Chondrocyte (in vitro differentiated cells): ENCODE results near the gene RFPL2. TPM values are rescaled to one million over a fixed set of nuclear protein-coding genes. Genes with fewer than 3 reads are reported as not detected.

ENCODE experiments used
- DNase-seq: peaks from one replicate; pipeline ENCODE4 v3.0.0; 2021; ENCODE audit warnings: mixed read lengths, low spot score
- H3K27ac Mint-ChIP-seq: one replicate; pipeline ENCODE4 v1.8.0; 2021; ENCODE audit warnings: mild to moderate bottlenecking, moderate library complexity, mixed read lengths; ENCODE audit not compliant: unreplicated experiment
- H3K27me3 Mint-ChIP-seq: 2 replicates; pipeline ENCODE4 v1.8.0; 2021; ENCODE audit warnings: low read depth, mixed read lengths
- H3K36me3 Mint-ChIP-seq: 2 replicates; pipeline ENCODE4 v1.8.0; 2021; ENCODE audit warnings: low read depth, mixed read lengths
- H3K4me1 Mint-ChIP-seq: 2 replicates; pipeline ENCODE4 v1.8.0; 2021; ENCODE audit warnings: low read depth, mild to moderate bottlenecking, mixed read lengths
- H3K4me3 Mint-ChIP-seq: one replicate; pipeline ENCODE4 v1.8.0; 2021; ENCODE audit warnings: mild to moderate bottlenecking, moderate library complexity, mixed read lengths; ENCODE audit not compliant: unreplicated experiment
- H3K9me3 Mint-ChIP-seq: 2 replicates; pipeline ENCODE4 v1.8.0; 2021; ENCODE audit warnings: low read depth, mixed read lengths
- total RNA-seq: library from RNA; stranded (reverse); gene quantifications from 3 replicates; pipeline ENCODE4 v1.2.1, GENCODE V29; 2021
- TF ChIP-seq, protein P1 (sequence below): fragments of 200-600 bp; sonication (generic); IDR thresholded peaks from 2 replicates; pipeline ENCODE4 v1.5.0; 2021; ENCODE audit warnings: antibody characterized with exemption, mild to moderate bottlenecking, moderate library complexity

RFPL2 gene
- total RNA-seq, 1 donor from 2014 or later: not detected

- no peak overlapping the region for H3K4me3 Mint-ChIP-seq
- TF ChIP-seq, protein P1, sequence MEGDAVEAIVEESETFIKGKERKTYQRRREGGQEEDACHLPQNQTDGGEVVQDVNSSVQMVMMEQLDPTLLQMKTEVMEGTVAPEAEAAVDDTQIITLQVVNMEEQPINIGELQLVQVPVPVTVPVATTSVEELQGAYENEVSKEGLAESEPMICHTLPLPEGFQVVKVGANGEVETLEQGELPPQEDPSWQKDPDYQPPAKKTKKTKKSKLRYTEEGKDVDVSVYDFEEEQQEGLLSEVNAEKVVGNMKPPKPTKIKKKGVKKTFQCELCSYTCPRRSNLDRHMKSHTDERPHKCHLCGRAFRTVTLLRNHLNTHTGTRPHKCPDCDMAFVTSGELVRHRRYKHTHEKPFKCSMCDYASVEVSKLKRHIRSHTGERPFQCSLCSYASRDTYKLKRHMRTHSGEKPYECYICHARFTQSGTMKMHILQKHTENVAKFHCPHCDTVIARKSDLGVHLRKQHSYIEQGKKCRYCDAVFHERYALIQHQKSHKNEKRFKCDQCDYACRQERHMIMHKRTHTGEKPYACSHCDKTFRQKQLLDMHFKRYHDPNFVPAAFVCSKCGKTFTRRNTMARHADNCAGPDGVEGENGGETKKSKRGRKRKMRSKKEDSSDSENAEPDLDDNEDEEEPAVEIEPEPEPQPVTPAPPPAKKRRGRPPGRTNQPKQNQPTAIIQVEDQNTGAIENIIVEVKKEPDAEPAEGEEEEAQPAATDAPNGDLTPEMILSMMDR: no peak
- H3K4me1 Mint-ChIP-seq: no peaks in the 10 kb centered on the region
- peaks cover 4% of the 10 kb centered on the region for H3K27me3 Mint-ChIP-seq
- no peak overlapping the region for H3K27ac Mint-ChIP-seq
- DNase-seq: no peak
- no peaks in the 10 kb centered on the region for H3K9me3 Mint-ChIP-seq
- no peaks in the 10 kb centered on the region for H3K36me3 Mint-ChIP-seq
These were observed 27.4 kb upstream of the RFPL2 start for GRCh38 chr22:32232191-32232830.

GRCh38 chr22:32226326-32227104 lies 21.6 kb upstream of the RFPL2 start:
- Mint-ChIP-seq H3K27me3 (peaks cover 5% of the 10 kb centered on the region), H3K27ac (no peak overlapping the region)

DNA sequence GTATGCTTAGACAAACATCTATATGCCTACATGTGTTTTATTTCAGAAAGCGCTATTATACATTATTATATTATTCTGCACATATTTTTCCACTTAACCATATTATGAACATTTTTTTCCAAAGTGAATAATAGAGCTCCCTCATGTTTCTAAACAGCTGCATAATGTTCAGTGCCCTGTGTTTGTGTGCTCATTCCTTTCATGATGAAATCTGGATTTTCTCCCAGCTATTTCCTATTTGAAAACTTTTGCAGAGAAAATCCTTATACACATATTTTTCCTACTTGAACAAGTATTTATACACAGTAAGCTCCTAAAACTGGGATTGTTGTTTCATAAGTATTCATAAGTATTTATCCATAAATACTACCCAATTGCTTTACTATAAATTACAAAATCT lies 18.1 kb upstream of the RFPL2 start:
- Mint-ChIP-seq H3K27me3 (peaks cover 5% of the 10 kb centered on the region), H3K27ac (no peak overlapping the region), H3K4me3 (no peak overlapping the region), H3K36me3 (peaks cover 1% of the 10 kb centered on the region), H3K4me1 (no peaks in the 10 kb centered on the region), H3K9me3 (no peaks in the 10 kb centered on the region)
- TF ChIP-seq, protein P1: no peak
- DNase-seq: no peak

More at GRCh38 chr22:32226326-32227104, 21.6 kb upstream of the RFPL2 start:
- H3K9me3 Mint-ChIP-seq: no peaks in the 10 kb centered on the region
- H3K36me3 Mint-ChIP-seq: peaks cover 1% of the 10 kb centered on the region
- no peak overlapping the region for H3K4me3 Mint-ChIP-seq
- no peaks in the 10 kb centered on the region for H3K4me1 Mint-ChIP-seq
- DNase-seq: no peak
- TF ChIP-seq, protein P1: no peak

DNA sequence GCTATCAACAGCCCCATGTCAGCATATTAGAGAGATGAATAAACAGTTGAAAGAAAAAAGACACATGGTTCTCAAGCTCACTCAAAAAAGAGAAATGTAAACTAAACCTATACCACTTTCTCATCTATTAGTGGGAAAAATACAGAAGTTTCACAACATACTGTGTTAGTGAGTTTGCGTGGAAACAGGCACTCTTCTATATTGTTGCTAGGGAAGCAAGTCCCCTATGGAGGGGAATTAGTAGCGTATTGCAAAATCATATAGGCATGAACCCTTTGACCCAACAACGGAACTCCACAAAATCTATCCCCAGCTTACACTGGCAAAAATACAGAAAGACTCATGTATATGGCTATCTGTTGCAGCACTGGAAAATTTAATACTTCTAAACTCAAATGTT lies 14.2 kb upstream of the RFPL2 start:
- peaks cover 2% of the 10 kb centered on the region for H3K27me3 Mint-ChIP-seq
- TF ChIP-seq, protein P1: no peak
- H3K4me1 Mint-ChIP-seq: no peaks in the 10 kb centered on the region
- H3K4me3 Mint-ChIP-seq: no peak overlapping the region
- no peaks in the 10 kb centered on the region for H3K9me3 Mint-ChIP-seq
- no peak for DNase-seq
- peaks cover 2% of the 10 kb centered on the region for H3K36me3 Mint-ChIP-seq
- no peak overlapping the region for H3K27ac Mint-ChIP-seq

- no peaks in the 10 kb centered on the region for H3K9me3 Mint-ChIP-seq
These were observed 13.6 kb upstream of the RFPL2 start for GRCh38 chr22:32218470-32218869.

More at GRCh38 chr22:32218470-32218869, 13.6 kb upstream of the RFPL2 start:
- no peak overlapping the region for H3K27ac Mint-ChIP-seq
- TF ChIP-seq, protein P1: no peak
- H3K27me3 Mint-ChIP-seq: peaks cover 2% of the 10 kb centered on the region
- DNase-seq: no peak
- no peaks in the 10 kb centered on the region for H3K4me1 Mint-ChIP-seq
- no peak overlapping the region for H3K4me3 Mint-ChIP-seq
- H3K36me3 Mint-ChIP-seq: peaks cover 2% of the 10 kb centered on the region
